Measurements from ENCODE around the gene ARHGAP11A. TPM values are rescaled to one million over a fixed set of nuclear protein-coding genes. Genes with fewer than 3 reads are reported as not detected.

The ARHGAP11A gene
- polyA plus RNA-seq, 1 donor (not counting 4 experiments of a cell fraction or from before 2014, with no cell fraction given): 11.3 TPM

DNA sequence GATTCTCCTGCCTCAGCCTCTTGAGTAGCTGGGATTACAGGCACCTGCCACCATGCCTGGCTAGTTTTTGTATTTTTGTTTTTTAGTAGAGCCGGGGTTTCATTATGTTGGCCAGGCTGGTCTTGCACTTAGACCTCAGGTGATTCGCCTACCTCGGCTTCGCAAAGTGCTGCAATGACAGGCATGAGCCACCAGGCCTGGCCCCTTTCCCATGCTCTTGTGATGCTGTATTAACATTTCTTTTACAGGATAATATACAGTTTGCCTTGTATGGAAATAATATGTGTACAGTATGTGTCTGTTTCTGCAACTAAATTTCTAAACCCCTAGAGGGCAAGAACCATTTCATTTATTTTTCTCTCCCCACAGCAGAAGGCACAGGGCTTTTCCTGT, 64.0 kb downstream of the ARHGAP11A start:
- FAIRE-seq (no peak), DNase-seq (ENCODE audit: low read depth, low spot score) (no peak)
- Histone ChIP-seq H3K4me1 (ENCODE audit: control insufficient read depth, extremely low read depth, insufficient read depth, low read length) (peaks cover 31% of the 10 kb centered on the region), H3K36me3 (ENCODE audit: control insufficient read depth in 2 of 2, extremely low read depth in 1 of 2, insufficient read depth in 2 of 2, low read length in 2 of 2) (no peaks in the 10 kb centered on the region), H3K27me3 (ENCODE audit: control insufficient read depth, extremely low read depth, insufficient read depth, low read length) (no peaks in the 10 kb centered on the region), H3K4me3 (ENCODE audit: control insufficient read depth in 2 of 3, extremely low read depth in 1 of 3, insufficient read depth in 2 of 3, low read depth in 1 of 3, low read length in 3 of 3) (no peak overlapping the region), H3K9ac (ENCODE audit: control insufficient read depth, extremely low read depth, insufficient read depth, low read length) (no peak overlapping the region), H2AFZ (ENCODE audit: control insufficient read depth, low read length) (no peak overlapping the region), H3K27ac (ENCODE audit: control insufficient read depth, insufficient read depth, low read length) (no peak overlapping the region), H3K9me1 (ENCODE audit: control insufficient read depth, extremely low read depth, insufficient read depth, low read length) (no peaks in the 10 kb centered on the region), H4K20me1 (ENCODE audit: control insufficient read depth, extremely low read depth, insufficient read depth, low read length) (no peaks in the 10 kb centered on the region), H3K9me3 (ENCODE audit: control insufficient read depth, low read depth, low read length) (no peaks in the 10 kb centered on the region), H3K79me2 (ENCODE audit: control insufficient read depth, insufficient read depth, low read length) (no peaks in the 10 kb centered on the region), H3K4me2 (ENCODE audit: control insufficient read depth, extremely low read depth, insufficient read depth, low read depth, low read length) (no peak overlapping the region)
- dilution Hi-C loops (cut with MboI; ENCODE audit: extremely low pct_ligation_motif_present, low sequenced_read_pairs): no loop called here
- TF ChIP-seq CTCF (optimal IDR thresholded peaks at IDR 0.05 in 1 of 3, IDR thresholded peaks at IDR 0.05 in 1 of 3, conservative IDR thresholded peaks at IDR 0.05 in 1 of 3; ENCODE audit: extremely low read depth in 1 of 3, insufficient read depth in 2 of 3, low read length in 3 of 3): no peak

DNA sequence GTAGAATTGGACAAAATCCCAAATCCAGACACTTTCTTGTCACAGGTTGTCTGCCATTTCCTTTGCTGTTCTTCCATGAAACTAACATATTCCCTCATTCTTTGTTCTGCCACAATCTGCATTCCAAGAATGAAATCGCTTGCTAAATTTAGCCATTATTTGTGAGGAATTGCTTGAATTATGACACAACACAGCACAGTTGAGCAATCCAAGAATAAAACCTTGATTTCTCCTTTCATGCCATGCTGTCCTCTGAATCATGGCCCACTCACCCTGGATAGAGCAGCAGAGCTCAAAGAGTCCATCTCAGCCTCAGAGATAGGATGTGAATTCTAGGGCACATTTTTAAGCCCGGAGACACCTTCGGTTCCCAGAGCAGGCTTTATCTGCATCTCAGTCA, 67.3 kb downstream of the ARHGAP11A start:
- Histone ChIP-seq H3K9me3 (ENCODE audit: control insufficient read depth, low read depth, low read length) (no peaks in the 10 kb centered on the region), H3K9me1 (ENCODE audit: control insufficient read depth, extremely low read depth, insufficient read depth, low read length) (no peaks in the 10 kb centered on the region), H3K36me3 (ENCODE audit: control insufficient read depth in 2 of 2, extremely low read depth in 1 of 2, insufficient read depth in 2 of 2, low read length in 2 of 2) (no peaks in the 10 kb centered on the region), H2AFZ (ENCODE audit: control insufficient read depth, low read length) (peak overlapping the region; percentile 4), H3K9ac (ENCODE audit: control insufficient read depth, extremely low read depth, insufficient read depth, low read length) (no peak overlapping the region), H3K27ac (ENCODE audit: control insufficient read depth, insufficient read depth, low read length) (peak overlapping the region; percentile 87), H3K27me3 (ENCODE audit: control insufficient read depth, extremely low read depth, insufficient read depth, low read length) (no peaks in the 10 kb centered on the region), H4K20me1 (ENCODE audit: control insufficient read depth, extremely low read depth, insufficient read depth, low read length) (no peaks in the 10 kb centered on the region), H3K4me2 (ENCODE audit: control insufficient read depth, extremely low read depth, insufficient read depth, low read depth, low read length) (peak overlapping the region; percentile 53), H3K79me2 (ENCODE audit: control insufficient read depth, insufficient read depth, low read length) (peaks cover 14% of the 10 kb centered on the region), H3K4me3 (ENCODE audit: control insufficient read depth in 2 of 3, extremely low read depth in 1 of 3, insufficient read depth in 2 of 3, low read depth in 1 of 3, low read length in 3 of 3) (no peak overlapping the region), H3K4me1 (ENCODE audit: control insufficient read depth, extremely low read depth, insufficient read depth, low read length) (peaks cover 58% of the 10 kb centered on the region)
- TF ChIP-seq EZH2 (IDR thresholded peaks at IDR 0.05; ENCODE audit: low read length) (no peak), CTCF (optimal IDR thresholded peaks at IDR 0.05 in 1 of 3, IDR thresholded peaks at IDR 0.05 in 1 of 3, conservative IDR thresholded peaks at IDR 0.05 in 1 of 3; ENCODE audit: extremely low read depth in 1 of 3, insufficient read depth in 2 of 3, low read length in 3 of 3) (no peak)
- dilution Hi-C loops (cut with MboI; ENCODE audit: extremely low pct_ligation_motif_present, low sequenced_read_pairs): no loop called here
- FAIRE-seq (peak; percentile 74), DNase-seq (ENCODE audit: low read depth, low spot score) (no peak)

All from keratinocyte (primary cell).